ENCODE results near the gene PLBD1. TPM values are rescaled to one million over a fixed set of nuclear protein-coding genes. Genes with fewer than 3 reads are reported as not detected.

Gene PLBD1
- total RNA-seq, 1 experiment from 2014 or later: not detected

- intact Hi-C loops (cut with micrococcal nuclease; ENCODE audit: unreplicated experiment): no loop called here
- H3K27ac ChIP-seq (ENCODE audit: low read depth, low read length, poor library complexity, severe bottlenecking): no peak overlapping the region
- TF ChIP-seq CTCF (conservative IDR thresholded peaks at IDR 0.05; ENCODE audit: low read depth, low read length): no peak
- no peak for TF ChIP-seq EZH2 (IDR thresholded peaks at IDR 0.05; ENCODE audit: borderline replicate concordance, low read depth, low read length, poor library complexity, severe bottlenecking)
- H3K4me3 ChIP-seq (ENCODE audit: low read depth, low read length, poor library complexity, severe bottlenecking): no peak overlapping the region
- POLR2A ChIA-PET (ENCODE audit: low non-redundant PET): interaction anchor here (0.6 kb wide), 1 partner anchor 69 kb away, joined by 3 read pairs; no protein-coding TSS in a partner anchor
- H3K27me3 ChIP-seq (replicated peaks; ENCODE audit: insufficient read depth, low read depth, low read length, poor library complexity): peaks cover 3% of the 10 kb centered on the region
- BruUV-seq (replicated peaks): no TSS peak
- no peaks in the 10 kb centered on the region for H3K36me3 ChIP-seq (ENCODE audit: insufficient read depth, low read length, poor library complexity, severe bottlenecking)
- H3K9me3 ChIP-seq (ENCODE audit: low read depth, low read length, poor library complexity, severe bottlenecking): no peaks in the 10 kb centered on the region
- CTCF ChIA-PET: no interaction called here
- H3K4me1 ChIP-seq (ENCODE audit: insufficient read depth, low read length, poor library complexity, severe bottlenecking): no peaks in the 10 kb centered on the region
- no peak for DNase-seq (ENCODE audit: low spot score)
These were observed 3.2 kb downstream of the PLBD1 start for GRCh38 chr12:14564336-14564959.

GRCh38 chr12:14563046-14563445 lies 4.6 kb downstream of the PLBD1 start:
- no peak overlapping the region for H3K27ac ChIP-seq (ENCODE audit: low read depth, low read length, poor library complexity, severe bottlenecking)
- CTCF ChIA-PET: no interaction called here

GRCh38 chr12:14562279-14562678 lies 5.4 kb downstream of the PLBD1 start:
- CTCF ChIA-PET: no interaction called here
- no peaks in the 10 kb centered on the region for H3K36me3 ChIP-seq (ENCODE audit: insufficient read depth, low read length, poor library complexity, severe bottlenecking)
- H3K27me3 ChIP-seq (replicated peaks; ENCODE audit: insufficient read depth, low read depth, low read length, poor library complexity): peaks cover 3% of the 10 kb centered on the region
- H3K4me3 ChIP-seq (ENCODE audit: low read depth, low read length, poor library complexity, severe bottlenecking): no peak overlapping the region
- POLR2A ChIA-PET (ENCODE audit: low non-redundant PET): no interaction called here
- intact Hi-C loops (cut with micrococcal nuclease; ENCODE audit: unreplicated experiment): no loop called here
- H3K4me1 ChIP-seq (ENCODE audit: insufficient read depth, low read length, poor library complexity, severe bottlenecking): no peaks in the 10 kb centered on the region
- no peak for DNase-seq (ENCODE audit: low spot score)
- no TSS peak for BruUV-seq (replicated peaks)
- H3K27ac ChIP-seq (ENCODE audit: low read depth, low read length, poor library complexity, severe bottlenecking): no peak overlapping the region
- no peaks in the 10 kb centered on the region for H3K9me3 ChIP-seq (ENCODE audit: low read depth, low read length, poor library complexity, severe bottlenecking)
- TF ChIP-seq CTCF (conservative IDR thresholded peaks at IDR 0.05; ENCODE audit: low read depth, low read length) (no peak), EZH2 (IDR thresholded peaks at IDR 0.05; ENCODE audit: borderline replicate concordance, low read depth, low read length, poor library complexity, severe bottlenecking) (no peak)

More at GRCh38 chr12:14563046-14563445, 4.6 kb downstream of the PLBD1 start:
- H3K36me3 ChIP-seq (ENCODE audit: insufficient read depth, low read length, poor library complexity, severe bottlenecking): no peaks in the 10 kb centered on the region
- POLR2A ChIA-PET (ENCODE audit: low non-redundant PET): no interaction called here
- no TSS peak for BruUV-seq (replicated peaks)
- no peak for DNase-seq (ENCODE audit: low spot score)
- intact Hi-C loops (cut with micrococcal nuclease; ENCODE audit: unreplicated experiment): no loop called here
- peaks cover 3% of the 10 kb centered on the region for H3K27me3 ChIP-seq (replicated peaks; ENCODE audit: insufficient read depth, low read depth, low read length, poor library complexity)
- no peaks in the 10 kb centered on the region for H3K9me3 ChIP-seq (ENCODE audit: low read depth, low read length, poor library complexity, severe bottlenecking)
- no peak overlapping the region for H3K4me3 ChIP-seq (ENCODE audit: low read depth, low read length, poor library complexity, severe bottlenecking)
- TF ChIP-seq CTCF (conservative IDR thresholded peaks at IDR 0.05; ENCODE audit: low read depth, low read length): no peak
- no peak for TF ChIP-seq EZH2 (IDR thresholded peaks at IDR 0.05; ENCODE audit: borderline replicate concordance, low read depth, low read length, poor library complexity, severe bottlenecking)
- no peaks in the 10 kb centered on the region for H3K4me1 ChIP-seq (ENCODE audit: insufficient read depth, low read length, poor library complexity, severe bottlenecking)

All from A673 (cell line).